ENCODE results near the gene TMED10. TPM values are rescaled to one million over a fixed set of nuclear protein-coding genes. Genes with fewer than 3 reads are reported as not detected.

The TMED10 gene
- total and polyA plus RNA-seq, 2 of the 13 experiments (the other 11 are each of a cell fraction or from before 2014, with no cell fraction given), result 311 to 377 TPM

GRCh38 chr14:75221797-75222196, 45.4 kb upstream of the TMED10 start:
- H3K4me1 ChIP-seq (ENCODE audit: insufficient read depth, low read length), result peaks cover 10% of the 10 kb centered on the region
- ChIA-PET POLR2A (no interaction called here), CTCF (ENCODE audit: low intra/inter-chr PET ratio, low total read pairs) (no interaction called here)
- TF ChIP-seq MEF2D (CRISPR knock-in tag; IDR thresholded peaks at IDR 0.05) (no peak), ZNF883 (CRISPR knock-in tag; IDR thresholded peaks at IDR 0.05; ENCODE audit: not compliant biosample characterization) (no peak), ZNF746 (CRISPR knock-in tag; IDR thresholded peaks at IDR 0.05) (no peak), ETV5 (CRISPR knock-in tag; IDR thresholded peaks at IDR 0.05; ENCODE audit: borderline replicate concordance) (no peak), STAT5B (CRISPR knock-in tag; IDR thresholded peaks at IDR 0.05) (no peak), ZNF496 (CRISPR knock-in tag; IDR thresholded peaks at IDR 0.05; ENCODE audit: insufficient replicate concordance) (no peak), ZNF580 (CRISPR knock-in tag; IDR thresholded peaks at IDR 0.05; ENCODE audit: borderline replicate concordance, low read depth) (no peak)
- no peak for DNase-seq (ENCODE audit: low spot score)
- no peak for FAIRE-seq
- intact Hi-C loops (cut with micrococcal nuclease; ENCODE audit: unreplicated experiment) (no loop called here), in situ Hi-C loops (cut with HindIII; ENCODE audit: extremely low pct_ligation_motif_present, low pct_unique_long_range_greater_than_20kb) (no loop called here)
- no peak overlapping the region for H3K9ac ChIP-seq (ENCODE audit: insufficient read depth, low read depth, low read length)
- H3K4me2 ChIP-seq (ENCODE audit: low read depth, low read length), result no peak overlapping the region
- 71% methylated on average over 2 of the region's 2 CpGs for WGBS (ENCODE audit: low lambda C conversion rate)
- no peak overlapping the region for H3K4me3 ChIP-seq (replicated peaks in 1 of 3; ENCODE audit: insufficient read depth in 1 of 3, low read depth in 2 of 3, low read length in 3 of 3)
- H3K79me2 ChIP-seq (ENCODE audit: insufficient read depth, low read length), result no peaks in the 10 kb centered on the region
- peaks cover 0 to 13% of the 10 kb centered on the region in 2 experiments; a peak in 4 of 5 replicates for H3K27me3 ChIP-seq (ENCODE audit: control insufficient read depth in 1 of 2, insufficient read depth in 2 of 2, low read length in 2 of 2)
- no peak overlapping the region for H3K27ac ChIP-seq (ENCODE audit: extremely low read length, insufficient read depth, low read length)
- no peak for ATAC-seq
- no peaks in the 10 kb centered on the region for H3K9me3 ChIP-seq (ENCODE audit: low read length)
- H2AFZ ChIP-seq (ENCODE audit: low read length), result no peak overlapping the region
- no TSS peak for BruUV-seq (replicated peaks)
- no peaks in the 10 kb centered on the region for H3K36me3 ChIP-seq (replicated peaks in 1 of 2; ENCODE audit: control insufficient read depth in 1 of 2, insufficient read depth in 2 of 2, low read length in 2 of 2)
- no peaks in the 10 kb centered on the region for H4K20me1 ChIP-seq (ENCODE audit: insufficient read depth, low read length)

GRCh38 chr14:75220156-75220555, 43.7 kb upstream of the TMED10 start:
- H3K36me3 ChIP-seq (replicated peaks in 1 of 2; ENCODE audit: control insufficient read depth in 1 of 2, insufficient read depth in 2 of 2, low read length in 2 of 2), result no peaks in the 10 kb centered on the region
- ChIA-PET POLR2A (no interaction called here), CTCF (ENCODE audit: low intra/inter-chr PET ratio, low total read pairs) (no interaction called here)
- TF ChIP-seq ELF1 (CRISPR knock-in tag; IDR thresholded peaks at IDR 0.05) (no peak), ZNF124 (CRISPR knock-in tag; IDR thresholded peaks at IDR 0.05) (no peak)
- ATAC-seq (no peak), DNase-seq (ENCODE audit: low spot score) (no peak), FAIRE-seq (no peak)
- no peak overlapping the region for H3K4me3 ChIP-seq (replicated peaks in 1 of 3; ENCODE audit: insufficient read depth in 1 of 3, low read depth in 2 of 3, low read length in 3 of 3)
- H3K4me1 ChIP-seq (ENCODE audit: insufficient read depth, low read length), result 0 out of 2 replicates have a peak, but pooled peaks cover 6% of the 10 kb centered on the region
- H2AFZ ChIP-seq (ENCODE audit: low read length), result no peak overlapping the region
- in situ Hi-C loops (cut with HindIII; ENCODE audit: extremely low pct_ligation_motif_present, low pct_unique_long_range_greater_than_20kb) (no loop called here), intact Hi-C loops (cut with micrococcal nuclease; ENCODE audit: unreplicated experiment) (no loop called here)
- H3K9ac ChIP-seq (ENCODE audit: insufficient read depth, low read depth, low read length), result no peak overlapping the region
- no peak overlapping the region for H3K4me2 ChIP-seq (ENCODE audit: low read depth, low read length)
- no peak overlapping the region for H3K27ac ChIP-seq (ENCODE audit: extremely low read length, insufficient read depth, low read length)
- BruUV-seq (replicated peaks), result no TSS peak
- H3K79me2 ChIP-seq (ENCODE audit: insufficient read depth, low read length), result no peaks in the 10 kb centered on the region
- H3K9me3 ChIP-seq (ENCODE audit: low read length), result no peaks in the 10 kb centered on the region
- 73% methylated on average over 7 of the region's 9 CpGs for WGBS (ENCODE audit: low lambda C conversion rate)
- no peaks in the 10 kb centered on the region for H4K20me1 ChIP-seq (ENCODE audit: insufficient read depth, low read length)
- H3K27me3 ChIP-seq (ENCODE audit: control insufficient read depth in 1 of 2, insufficient read depth in 2 of 2, low read length in 2 of 2), result peaks cover 0 to 22% of the 10 kb centered on the region in 2 experiments; a peak in 4 of 5 replicates
